ENCODE results near the gene CAMK2D. TPM values are rescaled to one million over a fixed set of nuclear protein-coding genes. Genes with fewer than 3 reads are reported as not detected.
A peak's percentile ranks its signal among the peaks of the same experiment; 100 is the strongest.

Gene CAMK2D
- polyA plus RNA-seq, 3 donors: 10.4 to 30.6 (median 19.6) TPM

DNA sequence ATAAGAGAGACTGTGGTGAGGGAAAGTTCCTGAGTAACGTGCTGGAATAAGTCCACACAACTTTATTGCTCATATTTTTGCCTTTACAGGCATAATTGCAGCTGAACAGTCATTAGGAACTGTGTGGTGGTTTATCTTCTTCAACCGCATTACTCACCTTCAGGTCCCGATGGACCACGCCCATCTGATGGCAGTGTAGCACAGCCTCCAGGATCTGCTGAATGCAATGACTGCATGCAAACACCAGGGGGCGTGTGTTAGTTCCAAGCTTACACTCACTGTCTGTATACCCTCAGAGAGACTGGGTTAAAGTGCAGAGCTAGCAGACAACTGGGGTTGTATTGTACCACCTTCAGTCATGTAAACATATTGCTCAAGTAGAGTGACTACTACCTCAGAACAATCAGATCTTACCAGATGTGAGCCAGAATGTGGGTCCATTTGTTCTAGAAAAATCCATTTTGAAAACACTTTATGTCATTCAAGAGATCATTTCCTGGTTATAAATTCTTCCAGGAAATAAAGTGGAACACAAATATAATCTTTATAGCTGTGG lies 214.0 kb downstream of the CAMK2D start:
- H4K20me1 ChIP-seq (ENCODE audit: insufficient read depth, low read length): no peaks in the 10 kb centered on the region
- WGBS (ENCODE audit: insufficient coverage): 0% methylated on average over 2 of the region's 5 CpGs
- no peaks in the 10 kb centered on the region for H3K4me1 ChIP-seq (ENCODE audit: control insufficient read depth in 1 of 2, insufficient read depth in 2 of 2, low read length in 2 of 2)
- no peak overlapping the region for H3K4me3 ChIP-seq (replicated peaks in 1 of 3; ENCODE audit: low read depth in 2 of 3, low read length in 3 of 3)
- TF ChIP-seq, protein P1, sequence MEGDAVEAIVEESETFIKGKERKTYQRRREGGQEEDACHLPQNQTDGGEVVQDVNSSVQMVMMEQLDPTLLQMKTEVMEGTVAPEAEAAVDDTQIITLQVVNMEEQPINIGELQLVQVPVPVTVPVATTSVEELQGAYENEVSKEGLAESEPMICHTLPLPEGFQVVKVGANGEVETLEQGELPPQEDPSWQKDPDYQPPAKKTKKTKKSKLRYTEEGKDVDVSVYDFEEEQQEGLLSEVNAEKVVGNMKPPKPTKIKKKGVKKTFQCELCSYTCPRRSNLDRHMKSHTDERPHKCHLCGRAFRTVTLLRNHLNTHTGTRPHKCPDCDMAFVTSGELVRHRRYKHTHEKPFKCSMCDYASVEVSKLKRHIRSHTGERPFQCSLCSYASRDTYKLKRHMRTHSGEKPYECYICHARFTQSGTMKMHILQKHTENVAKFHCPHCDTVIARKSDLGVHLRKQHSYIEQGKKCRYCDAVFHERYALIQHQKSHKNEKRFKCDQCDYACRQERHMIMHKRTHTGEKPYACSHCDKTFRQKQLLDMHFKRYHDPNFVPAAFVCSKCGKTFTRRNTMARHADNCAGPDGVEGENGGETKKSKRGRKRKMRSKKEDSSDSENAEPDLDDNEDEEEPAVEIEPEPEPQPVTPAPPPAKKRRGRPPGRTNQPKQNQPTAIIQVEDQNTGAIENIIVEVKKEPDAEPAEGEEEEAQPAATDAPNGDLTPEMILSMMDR (IDR thresholded peaks at IDR 0.05): peak; percentile 98
- Mint-ChIP-seq H3K4me3 (no peak overlapping the region), H3K36me3 (peaks cover 5 to 11% of the 10 kb centered on the region in 2 donors), H3K9me3 (no peaks in the 10 kb centered on the region), H3K27me3 (ENCODE audit: low read depth in 3 of 3) (peaks cover 1 to 5% (median 2%) of the 10 kb centered on the region in 3 donors), H3K4me1 (no peaks in the 10 kb centered on the region), H3K27ac (no peak overlapping the region)
- no peaks in the 10 kb centered on the region for H3K9me3 ChIP-seq (replicated peaks in 1 of 2; ENCODE audit: control insufficient read depth in 1 of 2, insufficient read depth in 1 of 2, low read length in 2 of 2)
- H3K79me2 ChIP-seq (ENCODE audit: insufficient read depth, low read length): no peaks in the 10 kb centered on the region
- no peak overlapping the region for H3K27ac ChIP-seq (ENCODE audit: low read depth in 1 of 2, low read length in 2 of 2)
- H3K36me3 ChIP-seq (replicated peaks in 1 of 2; ENCODE audit: control insufficient read depth in 1 of 2, insufficient read depth in 2 of 2, low read length in 2 of 2): no peaks in the 10 kb centered on the region
- no peak overlapping the region for H3K9ac ChIP-seq (ENCODE audit: insufficient read depth, low read length, poor library complexity, severe bottlenecking)
- no peak overlapping the region for H3K4me2 ChIP-seq (replicated peaks; ENCODE audit: extremely low read depth, low read length, poor library complexity, severe bottlenecking)
- H2AFZ ChIP-seq (ENCODE audit: insufficient read depth, low read depth, low read length, poor library complexity, severe bottlenecking): no peak overlapping the region
- no peaks in the 10 kb centered on the region for H3K27me3 ChIP-seq (ENCODE audit: control insufficient read depth in 2 of 2, insufficient read depth in 2 of 2, low read length in 2 of 2)
- peak; percentile 78 to 87 (median 80) for DNase-seq
- intact Hi-C loops (cut with micrococcal nuclease): no loop called here

DNA sequence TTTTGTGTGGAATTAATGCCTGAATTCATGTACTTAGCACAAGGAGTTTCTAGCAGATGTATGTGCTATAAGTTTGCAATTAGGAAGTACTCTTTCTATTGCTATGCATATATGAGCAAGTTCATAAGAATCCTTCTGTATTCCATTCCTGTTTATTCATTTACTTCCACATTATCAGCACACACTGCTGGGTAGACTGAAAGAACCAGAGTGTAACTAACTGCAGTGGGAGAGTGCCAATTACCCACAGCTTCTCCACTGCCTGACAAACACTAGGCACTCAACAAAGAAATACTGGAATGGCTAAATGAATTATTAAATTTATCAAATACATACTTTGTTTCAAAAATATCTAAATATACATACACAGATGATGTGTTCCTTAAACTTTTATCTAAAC lies 219.6 kb downstream of the CAMK2D start:
- no peak overlapping the region for H3K27ac ChIP-seq (ENCODE audit: low read depth in 1 of 2, low read length in 2 of 2)

More for the DNA sequence above, 219.6 kb downstream of the CAMK2D start:
- Mint-ChIP-seq H3K4me1 (no peaks in the 10 kb centered on the region), H3K27me3 (ENCODE audit: low read depth in 3 of 3) (peaks cover 1 to 3% (median 2%) of the 10 kb centered on the region in 3 donors), H3K36me3 (peaks cover 0 to 2% of the 10 kb centered on the region in 2 donors), H3K9me3 (no peaks in the 10 kb centered on the region), H3K4me3 (no peak overlapping the region), H3K27ac (no peak overlapping the region)
- Histone ChIP-seq H3K9ac (ENCODE audit: insufficient read depth, low read length, poor library complexity, severe bottlenecking) (no peak overlapping the region), H2AFZ (ENCODE audit: insufficient read depth, low read depth, low read length, poor library complexity, severe bottlenecking) (no peak overlapping the region), H3K36me3 (replicated peaks in 1 of 2; ENCODE audit: control insufficient read depth in 1 of 2, insufficient read depth in 2 of 2, low read length in 2 of 2) (no peaks in the 10 kb centered on the region), H3K4me3 (replicated peaks in 1 of 3; ENCODE audit: low read depth in 2 of 3, low read length in 3 of 3) (no peak overlapping the region), H4K20me1 (ENCODE audit: insufficient read depth, low read length) (no peaks in the 10 kb centered on the region), H3K79me2 (ENCODE audit: insufficient read depth, low read length) (no peaks in the 10 kb centered on the region), H3K4me1 (ENCODE audit: control insufficient read depth in 1 of 2, insufficient read depth in 2 of 2, low read length in 2 of 2) (no peaks in the 10 kb centered on the region), H3K4me2 (replicated peaks; ENCODE audit: extremely low read depth, low read length, poor library complexity, severe bottlenecking) (no peak overlapping the region), H3K27me3 (ENCODE audit: control insufficient read depth in 2 of 2, insufficient read depth in 2 of 2, low read length in 2 of 2) (no peaks in the 10 kb centered on the region), H3K9me3 (replicated peaks in 1 of 2; ENCODE audit: control insufficient read depth in 1 of 2, insufficient read depth in 1 of 2, low read length in 2 of 2) (no peaks in the 10 kb centered on the region)
- intact Hi-C loops (cut with micrococcal nuclease): no loop called here
- no peak for DNase-seq
- TF ChIP-seq, protein P1 (IDR thresholded peaks at IDR 0.05): no peak

All from CD14-positive monocyte (primary cell).